HG02885 (cell line): ENCODE results near the gene METTL9.
A peak's percentile ranks its signal among the peaks of the same experiment; 100 is the strongest.
"Not testable (repeated sequence)": the region's sequence is repeated elsewhere in the genome, so short reads cannot be mapped to it uniquely, and the experiment has no call there.

ENCODE experiments used
- ATAC-seq: cut with Tn5 transposase; IDR thresholded peaks from one replicate; pipeline ENCODE4 v1.9.1; 2021; ENCODE audit warnings: mild to moderate bottlenecking; ENCODE audit not compliant: unreplicated experiment, poor library complexity

Gene METTL9

DNA sequence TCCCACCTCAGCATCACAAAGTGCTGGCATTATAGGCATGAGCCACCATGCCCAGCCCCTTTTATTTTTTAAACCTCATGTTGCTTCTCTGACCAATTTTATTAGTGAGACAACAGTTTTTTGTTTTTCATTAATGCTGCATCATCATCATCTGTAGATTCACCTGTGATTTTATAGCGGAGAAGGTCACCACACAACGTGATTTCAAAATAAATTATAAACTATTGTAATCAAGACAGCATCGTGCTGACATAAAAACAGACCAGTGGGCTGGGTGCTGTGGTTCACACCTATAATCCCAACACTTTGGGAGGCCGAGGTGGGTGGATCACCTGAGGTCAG is 28.7 kb upstream of the METTL9 start:
- no peak for ATAC-seq

DNA sequence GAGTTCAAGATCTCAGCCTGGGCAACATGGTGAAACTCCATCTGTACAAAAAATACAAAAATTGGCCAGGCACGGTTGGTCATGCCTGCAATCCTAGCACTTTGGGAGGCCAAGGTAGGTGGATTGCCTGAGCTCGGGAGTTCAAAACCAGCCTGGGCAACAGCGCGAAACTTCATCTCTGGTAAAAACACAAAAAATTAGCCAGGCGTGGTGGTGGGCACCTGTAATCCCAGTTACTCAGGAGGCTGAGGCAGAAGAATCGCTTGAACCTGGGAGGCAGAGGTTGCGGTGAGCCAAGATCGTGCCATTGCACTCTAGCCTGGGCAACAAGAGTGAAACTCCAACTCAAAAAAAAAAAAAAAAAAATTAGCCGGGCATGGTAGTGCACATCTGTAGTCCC is 25.9 kb upstream of the METTL9 start:
- ATAC-seq, result not testable (repeated sequence)

DNA sequence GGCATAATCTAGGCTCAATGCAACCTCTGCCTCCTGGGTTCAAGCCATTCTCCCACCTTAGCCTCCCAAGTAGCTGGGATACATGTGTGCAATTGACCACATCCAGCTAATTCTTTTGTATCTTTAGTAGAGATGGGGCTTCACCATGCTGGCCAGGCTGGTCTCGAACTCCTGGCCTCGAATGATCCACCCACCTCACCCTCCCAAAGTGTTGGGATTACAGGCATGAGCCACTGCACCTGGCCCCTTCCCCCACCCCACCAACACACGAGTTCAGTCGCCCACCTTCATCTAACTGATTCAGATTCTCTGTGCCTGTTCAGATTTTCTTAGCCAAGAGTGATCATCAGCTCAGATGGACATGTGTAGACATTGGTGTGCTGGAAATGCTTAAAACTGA is 25.0 kb upstream of the METTL9 start:
- no peak for ATAC-seq

DNA sequence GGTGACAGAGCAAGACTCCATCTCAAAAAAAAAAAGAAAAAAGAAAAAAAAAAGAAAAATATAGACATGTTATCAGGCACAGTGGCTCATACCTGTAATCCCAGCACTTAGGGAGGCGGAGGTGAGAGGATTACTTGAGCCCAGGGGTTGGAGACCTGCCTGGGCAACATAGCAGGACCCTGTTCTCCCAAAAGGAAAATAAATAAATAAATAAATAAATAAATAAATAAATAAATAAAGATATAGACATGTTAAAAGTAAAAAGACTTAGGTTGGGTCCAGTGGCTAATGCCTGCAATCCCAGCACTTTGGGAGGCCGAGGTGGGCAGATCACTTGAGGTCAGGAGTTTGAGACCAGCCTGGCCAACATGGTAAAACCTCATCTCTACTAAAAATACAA is 23.1 kb upstream of the METTL9 start:
- ATAC-seq, result not testable (repeated sequence)

DNA sequence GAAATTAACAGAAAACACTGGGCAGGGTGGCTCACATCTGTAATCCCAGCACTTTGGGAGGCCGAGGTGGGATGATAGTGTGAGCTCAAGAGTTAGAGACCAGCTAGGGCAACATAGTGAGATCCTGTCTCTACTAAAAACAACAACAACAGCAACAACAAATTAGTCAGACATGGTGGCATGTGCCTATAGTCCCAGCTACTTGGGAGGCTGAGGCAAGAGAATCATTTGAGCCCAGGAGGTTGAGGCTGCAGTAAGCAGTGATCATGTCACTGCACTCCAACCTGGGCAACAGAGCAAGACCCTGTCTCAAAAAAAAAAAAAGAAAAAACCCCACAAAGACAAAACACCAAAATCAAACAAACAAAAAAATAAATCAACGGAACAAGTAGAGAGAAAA is 21.9 kb upstream of the METTL9 start:
- ATAC-seq, result not testable (repeated sequence)

DNA sequence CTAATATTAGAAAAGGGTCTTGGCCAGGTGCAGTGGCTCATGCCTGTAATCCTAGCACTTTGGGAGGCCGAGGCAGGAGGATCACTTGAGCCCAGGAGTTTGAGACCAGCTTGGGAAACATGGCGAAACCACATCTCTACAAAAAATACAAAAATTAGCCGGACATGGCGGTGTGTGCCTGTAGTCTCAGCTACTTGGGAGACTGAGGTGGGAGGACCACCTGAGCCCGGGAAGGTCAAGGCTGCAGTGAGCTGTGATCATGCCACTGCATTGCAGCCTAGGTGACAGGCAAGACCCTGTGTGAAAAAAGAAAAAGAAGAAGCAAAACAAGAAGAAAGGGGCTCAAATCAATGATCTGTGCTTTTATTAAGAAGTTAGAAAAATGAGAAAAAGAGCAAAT is 21.1 kb upstream of the METTL9 start:
- ATAC-seq, result not testable (repeated sequence)

DNA sequence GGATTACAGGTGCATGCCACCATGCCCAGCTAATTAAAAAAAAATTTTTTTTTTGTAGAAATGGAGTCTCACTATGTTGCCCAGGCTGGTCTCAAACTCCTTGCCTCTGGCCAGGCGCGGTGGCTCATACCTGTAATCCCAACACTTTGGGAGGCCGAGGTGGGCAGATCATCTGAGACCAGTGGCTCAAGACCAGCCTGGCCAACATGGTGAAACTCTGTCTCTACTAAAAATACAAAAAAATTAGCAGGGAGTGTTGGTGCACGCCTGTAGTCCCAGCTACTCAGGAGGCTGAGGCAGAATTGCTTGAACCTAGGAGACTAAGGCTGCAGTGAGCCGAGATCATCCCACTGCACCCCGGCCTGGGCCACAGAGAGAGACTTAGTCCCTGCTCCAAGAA is 19.2 kb upstream of the METTL9 start:
- ATAC-seq, result not testable (repeated sequence)

DNA sequence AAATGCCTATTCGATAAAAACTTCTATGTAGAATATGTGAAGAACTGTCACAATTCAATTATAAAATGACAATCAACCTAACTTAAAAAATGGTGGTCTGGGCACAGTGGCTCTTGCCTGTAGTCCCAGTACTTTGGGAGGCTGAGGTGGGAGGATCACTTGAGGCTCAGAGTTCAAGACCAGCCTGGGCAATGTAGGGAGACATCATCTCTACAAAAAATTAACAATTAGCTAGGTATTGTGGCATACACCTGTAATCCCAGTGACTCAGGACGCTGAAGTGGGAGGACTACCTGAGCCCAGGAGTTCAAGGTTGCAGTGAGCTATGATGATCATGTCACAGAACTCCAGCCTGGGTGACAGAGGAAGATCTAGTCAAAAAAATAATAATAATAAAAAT is 18.6 kb upstream of the METTL9 start:
- ATAC-seq, result no peak

DNA sequence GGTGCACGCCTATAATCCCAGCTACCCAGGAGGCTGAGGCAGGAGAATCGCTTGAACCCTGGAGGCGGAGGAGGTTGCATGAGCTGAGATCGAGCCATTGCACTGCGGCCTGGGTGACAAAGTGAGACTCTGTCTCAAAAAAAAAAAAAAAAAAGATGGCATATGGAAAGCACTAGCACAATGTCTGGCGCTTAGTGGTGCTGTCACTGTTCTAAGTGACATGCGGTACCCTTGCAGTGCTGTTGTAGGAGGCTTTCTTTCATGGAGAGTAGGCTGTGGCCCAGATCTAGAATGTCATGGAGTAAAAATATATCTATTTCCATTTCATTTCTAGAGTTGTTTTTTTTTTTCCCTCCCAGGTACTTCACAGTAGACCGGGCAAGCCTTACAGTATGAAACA is 14.6 kb upstream of the METTL9 start:
- ATAC-seq, result no peak

DNA sequence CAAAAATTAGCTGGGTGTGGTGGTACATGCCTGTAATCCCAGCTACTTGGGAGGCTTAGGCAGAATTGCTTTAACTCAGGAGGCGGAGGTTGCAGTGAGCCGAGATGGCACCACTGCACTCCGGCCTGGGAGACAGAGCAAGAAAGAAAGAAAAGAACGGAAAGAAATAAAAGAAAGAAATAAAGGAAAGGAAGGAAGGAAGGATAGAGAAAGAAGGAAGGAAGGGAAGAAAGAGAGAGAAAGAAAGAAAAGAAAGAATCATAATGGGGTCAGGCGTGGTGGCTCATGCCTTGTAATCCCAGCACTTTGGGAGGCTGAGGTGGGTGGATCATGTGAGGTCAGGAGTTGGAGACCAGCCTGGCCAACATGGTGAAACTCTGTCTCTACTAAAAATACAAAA is 10.8 kb upstream of the METTL9 start:
- not testable (repeated sequence) for ATAC-seq

DNA sequence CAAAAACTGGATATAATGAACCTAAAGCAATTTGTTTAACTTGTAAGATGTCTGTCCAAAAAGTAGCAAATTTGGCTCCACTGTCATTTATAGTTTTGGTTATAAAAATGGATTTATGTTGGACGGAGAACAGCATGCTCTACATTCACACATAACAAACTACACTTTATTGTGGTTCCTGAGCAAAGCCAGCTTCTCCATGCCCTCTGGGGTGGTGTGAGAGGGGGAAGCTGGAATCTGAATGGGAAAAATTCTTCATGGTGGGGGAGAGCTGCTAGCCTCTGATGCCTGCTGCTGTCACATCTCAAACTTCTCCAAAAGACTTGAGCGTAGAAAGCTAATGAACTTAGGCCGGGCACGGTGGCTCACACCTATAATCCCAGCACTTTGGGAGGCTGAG is 9.8 kb upstream of the METTL9 start:
- ATAC-seq, result no peak

DNA sequence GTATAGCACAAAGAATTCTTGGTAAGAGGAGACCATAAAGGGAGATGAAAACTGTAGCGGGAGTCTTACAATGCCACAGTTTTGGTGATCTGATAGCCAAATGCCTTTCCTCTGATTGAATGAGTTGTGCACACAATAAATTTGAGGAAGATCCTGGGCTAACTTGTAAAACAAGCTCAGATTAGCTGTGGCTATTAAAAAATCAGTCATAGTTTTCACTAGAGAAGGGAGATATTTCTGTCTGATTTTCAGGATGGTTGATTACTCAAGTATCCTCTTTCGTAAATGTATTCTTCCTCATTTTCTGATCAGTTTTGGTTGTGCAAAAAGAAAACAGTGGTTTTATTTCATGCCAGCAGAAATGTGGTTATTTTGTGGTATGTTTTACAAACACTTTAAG is 9.1 kb upstream of the METTL9 start:
- no peak for ATAC-seq

DNA sequence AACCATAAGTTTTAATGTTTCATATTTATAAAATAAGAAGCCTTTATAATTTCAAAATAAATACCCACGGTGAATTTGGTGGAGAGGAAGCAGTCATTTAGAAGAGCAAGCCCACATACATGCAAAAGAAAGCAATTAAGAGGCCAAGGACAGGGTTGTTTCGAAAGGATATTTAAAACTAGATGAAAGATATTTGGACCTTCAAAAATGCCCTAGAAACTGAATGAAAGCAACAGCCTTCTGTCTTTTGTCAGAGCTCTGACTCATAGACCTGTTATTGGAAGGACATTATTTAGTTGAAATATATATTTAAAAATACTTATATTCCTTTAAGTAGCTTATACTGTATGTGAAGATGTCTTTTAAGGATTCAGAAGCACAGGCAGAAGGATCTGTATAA is 8.6 kb upstream of the METTL9 start:
- ATAC-seq, result no peak

DNA sequence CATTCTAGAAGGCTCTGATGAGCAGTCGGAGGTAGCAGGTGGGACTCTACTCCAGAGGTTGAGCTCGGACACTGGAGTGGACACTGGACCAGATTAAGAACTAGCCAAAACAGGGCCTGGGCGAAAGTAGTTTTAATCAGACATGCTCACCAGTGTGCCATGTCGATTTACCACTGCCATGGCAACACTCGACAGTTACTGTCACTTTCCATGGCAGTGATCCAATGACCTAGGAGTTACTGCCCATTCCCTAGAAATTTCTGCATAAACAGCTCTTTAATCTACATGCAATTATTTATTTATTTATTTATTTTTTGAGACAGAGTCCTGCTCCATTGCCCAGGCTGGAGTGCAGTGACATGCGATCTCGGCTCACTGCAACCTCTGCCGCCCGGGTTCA is 7.2 kb upstream of the METTL9 start:
- no peak for ATAC-seq

DNA sequence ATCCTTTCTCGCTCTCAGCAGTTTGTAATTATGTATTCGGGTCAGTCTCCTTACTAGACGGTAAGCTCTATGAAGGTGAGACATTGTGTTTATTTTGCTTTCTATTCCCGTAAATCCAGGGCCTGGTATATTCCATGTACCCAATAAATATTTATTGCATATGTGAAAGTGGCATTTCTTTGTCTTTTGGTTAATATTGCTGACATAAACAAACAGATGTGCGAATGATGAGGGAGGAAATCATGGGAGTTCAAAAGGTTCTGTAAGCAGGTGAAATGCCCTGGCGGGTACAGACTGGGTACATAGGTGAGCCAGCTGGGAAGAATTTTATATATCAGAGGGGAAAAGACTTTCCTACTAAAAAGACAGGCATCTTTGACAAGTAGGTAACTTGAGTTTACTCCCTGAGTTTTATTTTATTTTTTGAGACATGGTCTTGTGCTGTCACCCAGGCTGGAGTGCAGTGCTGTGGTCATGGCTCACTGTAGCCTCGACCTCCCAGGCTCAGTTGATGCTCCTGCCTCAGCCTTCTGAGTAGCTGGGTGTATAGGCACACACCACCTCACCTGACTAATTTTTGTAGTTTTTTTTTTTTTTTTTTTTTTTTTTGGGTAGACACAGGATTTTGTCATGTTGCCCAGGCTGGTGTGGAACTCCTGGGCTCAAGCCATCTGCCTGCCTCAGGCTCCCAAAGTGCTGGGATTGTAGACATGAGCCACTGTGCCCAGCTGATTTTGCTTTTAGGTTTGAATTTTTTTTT is 5.7 kb upstream of the METTL9 start:
- no peak for ATAC-seq

DNA sequence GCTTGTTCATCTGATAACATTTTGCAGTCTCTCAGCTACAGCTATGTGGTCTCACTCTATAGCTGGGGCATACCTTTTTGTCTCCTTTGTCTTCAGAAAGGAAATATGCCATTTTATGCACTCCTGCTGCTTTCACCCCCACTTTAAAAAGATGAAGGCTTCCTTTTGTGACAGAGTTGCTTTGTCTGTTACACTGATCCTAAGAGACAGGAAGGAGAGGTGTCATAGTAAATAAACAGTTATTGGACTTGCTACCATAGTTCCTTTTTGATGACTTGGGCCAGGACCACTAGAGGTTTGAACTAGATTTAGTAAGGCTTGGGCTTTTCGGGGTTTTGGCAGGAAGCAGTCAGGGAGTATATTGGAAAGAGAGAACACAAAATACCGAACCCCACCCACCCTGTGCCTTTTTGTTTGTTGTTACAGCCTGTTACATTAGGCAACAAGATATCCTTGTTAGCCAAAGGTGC is 1.8 kb upstream of the METTL9 start:
- ATAC-seq, result no peak

DNA sequence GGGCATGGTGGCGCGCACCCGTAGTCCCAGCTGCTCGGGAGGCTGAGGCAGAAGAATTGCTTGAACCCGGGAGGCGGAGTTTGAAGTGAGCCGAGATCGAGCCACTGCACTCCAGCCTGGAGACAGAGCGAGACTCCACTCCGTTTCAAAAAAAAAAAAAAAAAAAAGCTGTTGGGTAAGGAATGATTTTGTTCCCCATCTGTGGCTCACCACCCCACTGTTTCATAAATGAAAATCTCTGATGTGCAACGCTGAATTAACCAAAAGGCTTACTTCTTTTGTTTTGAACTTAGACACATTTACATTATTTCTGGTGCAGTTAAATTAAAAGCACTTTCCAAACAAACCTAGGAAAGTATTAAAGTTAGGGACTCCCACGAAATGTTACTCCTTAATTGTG is 1.2 kb upstream of the METTL9 start:
- ATAC-seq, result no peak

DNA sequence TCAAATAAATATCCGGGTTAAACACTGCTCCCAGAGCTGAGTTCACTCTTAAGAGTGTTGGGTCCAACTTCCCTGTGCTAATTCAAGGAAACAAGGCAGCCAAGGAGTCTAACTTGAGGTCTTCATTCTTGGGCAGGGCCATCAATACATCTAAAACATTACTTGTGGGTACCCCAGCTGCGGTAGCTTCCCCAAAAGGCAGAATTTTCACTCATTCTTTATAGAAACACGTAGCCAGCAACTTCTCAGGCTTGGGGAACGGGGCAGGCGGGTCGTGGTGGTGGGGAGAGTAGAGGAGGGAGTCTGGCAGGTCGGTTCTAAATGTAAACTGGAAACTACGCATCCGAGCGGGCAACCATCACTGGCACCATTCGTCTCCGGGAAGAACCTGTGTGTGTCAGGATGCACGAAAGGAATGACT is 666 bp upstream of the METTL9 start:
- no peak for ATAC-seq

DNA sequence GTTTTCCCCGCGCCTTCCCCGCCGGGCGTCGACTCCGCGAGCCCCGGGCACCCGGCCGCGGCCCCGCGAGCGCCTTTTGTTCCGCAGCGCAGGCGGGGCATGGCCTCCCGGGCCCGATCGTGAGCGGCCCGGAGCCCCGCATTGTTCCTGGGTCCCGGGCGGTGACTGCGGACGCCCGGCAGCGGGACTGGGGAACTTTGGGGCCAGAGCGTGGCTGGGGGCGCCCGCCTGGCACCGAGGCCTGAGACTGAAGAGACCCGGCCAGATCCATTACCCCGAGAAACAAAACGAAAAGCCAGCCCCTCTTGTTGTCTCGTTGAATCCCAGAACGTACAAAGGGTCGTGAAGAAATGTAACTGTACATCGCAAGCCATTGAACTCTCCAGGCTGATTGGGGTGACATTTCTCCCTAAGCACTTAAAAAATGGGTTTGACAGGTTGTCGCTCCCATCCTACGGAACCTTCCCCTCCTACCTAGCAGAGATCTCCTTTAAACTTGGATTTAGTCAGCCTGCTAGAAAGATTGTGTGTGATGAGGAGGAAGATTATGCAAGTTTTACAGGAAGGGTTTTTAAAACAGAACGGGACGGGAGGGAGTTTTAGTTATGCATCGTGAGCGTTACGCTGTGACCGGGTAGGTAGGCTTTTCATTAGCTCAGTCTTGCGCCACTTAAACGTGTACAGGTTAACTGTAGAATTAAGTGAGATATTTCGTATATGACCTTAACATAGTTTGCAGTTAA is 825 bp downstream of the METTL9 start:
- ATAC-seq, result peak; percentile 18

DNA sequence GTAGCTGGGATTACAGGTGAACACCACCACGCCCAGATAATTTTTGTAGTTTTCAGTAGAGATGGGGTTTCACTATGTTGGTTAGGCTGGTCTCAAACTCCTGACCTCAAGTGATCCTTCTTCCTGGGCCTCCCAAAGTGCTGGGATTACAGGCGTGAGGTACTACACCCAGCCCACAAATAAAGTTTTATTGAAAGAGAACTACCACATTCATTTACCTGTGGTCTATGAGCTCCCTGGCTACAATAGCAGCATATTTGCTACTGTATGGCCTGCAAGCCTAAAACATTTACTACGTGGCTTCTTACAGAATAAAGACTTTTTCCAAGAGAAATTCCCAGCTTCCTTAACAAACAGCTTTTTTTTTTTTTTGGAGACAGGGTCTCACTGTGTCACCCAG is 3.4 kb downstream of the METTL9 start:
- ATAC-seq, result no peak

DNA sequence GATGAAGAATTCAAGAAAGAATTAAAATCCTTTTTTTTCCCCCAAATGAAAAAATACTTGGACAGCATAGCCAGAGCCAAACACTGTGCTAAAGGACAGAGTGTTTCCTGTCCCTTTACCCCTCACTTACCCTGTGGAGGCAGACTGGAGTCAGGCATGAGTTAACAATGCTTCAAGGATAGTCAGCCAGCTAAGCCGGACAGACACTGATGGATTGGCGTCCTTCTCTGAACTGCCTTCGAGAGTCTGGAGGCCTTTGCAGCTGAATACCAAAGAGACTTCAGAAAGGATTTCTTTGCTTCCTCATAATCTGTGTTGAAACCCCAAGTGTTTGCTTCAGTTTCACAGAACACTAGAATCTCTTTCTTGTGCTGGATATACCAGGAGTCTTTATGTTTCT is 4.6 kb downstream of the METTL9 start:
- no peak for ATAC-seq

DNA sequence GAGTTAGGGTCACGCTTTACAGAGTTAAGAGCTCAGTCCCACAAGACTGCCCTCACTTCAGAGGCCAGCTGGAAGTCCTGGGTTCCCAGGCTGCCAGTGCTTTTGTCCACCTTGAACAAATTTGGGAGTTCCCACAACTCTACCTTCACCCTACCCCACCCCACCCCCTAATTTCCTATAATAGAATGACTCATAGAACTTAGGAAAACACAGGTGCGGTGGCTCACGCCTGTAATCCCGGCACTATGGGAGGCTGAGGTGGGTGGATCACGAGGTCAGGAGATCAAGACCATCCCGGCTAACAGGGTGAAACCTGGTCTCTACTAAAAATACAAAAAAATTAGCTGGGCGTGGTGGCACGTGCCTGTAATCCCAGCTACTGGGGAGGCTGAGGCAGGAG is 6.5 kb downstream of the METTL9 start:
- ATAC-seq, result not testable (repeated sequence)
